Measurements from ENCODE around the gene OSBPL1A. TPM values are rescaled to one million over a fixed set of nuclear protein-coding genes. Genes with fewer than 3 reads are reported as not detected.

The OSBPL1A gene
- polyA plus RNA-seq, 1 of the 3 experiments (the other 2 are of a cell fraction) = 21.3 TPM

DNA sequence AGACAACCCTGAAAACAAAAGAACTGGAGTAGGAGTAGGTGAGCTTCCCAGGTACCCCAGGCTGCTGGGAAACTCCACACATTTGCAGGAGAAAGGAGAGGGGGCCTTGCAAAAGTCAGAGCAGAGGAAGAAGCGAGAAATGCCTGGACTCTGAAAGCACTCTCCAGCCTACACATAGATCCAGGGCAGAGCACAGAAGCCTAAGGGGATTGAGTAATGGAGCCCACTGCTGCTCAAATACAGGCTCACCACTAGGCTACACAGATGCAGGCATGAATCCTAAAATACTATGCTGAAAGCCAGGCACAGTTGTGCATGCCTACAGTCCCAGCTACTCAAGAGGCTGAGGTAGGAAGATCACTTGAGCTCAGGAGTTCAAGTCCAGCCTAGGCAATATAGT lies 33.4 kb downstream of the OSBPL1A start:
- DNase-seq = no peak
- CTCF ChIA-PET = interaction anchor here (0.9 to 1.4 kb wide), 3 partner anchors 121 to 125 kb away, joined by 3 to 4 read pairs (median 3); no protein-coding TSS in a partner anchor
- 100% methylated on average over 1 of the region's 1 CpG for WGBS (ENCODE audit: low lambda C conversion rate)

More for the DNA sequence above, 33.4 kb downstream of the OSBPL1A start:
- Histone ChIP-seq H4K20me1 (ENCODE audit: insufficient read depth) (no peaks in the 10 kb centered on the region), H3K27me3 (ENCODE audit: insufficient read depth) (no peaks in the 10 kb centered on the region), H3K36me3 (replicated peaks in 1 of 2; ENCODE audit: control insufficient read depth in 1 of 2, insufficient read depth in 2 of 2, low read length in 1 of 2) (peaks cover 4 to 7% of the 10 kb centered on the region in 2 experiments), H3F3A (replicated peaks; ENCODE audit: insufficient read depth) (no peaks in the 10 kb centered on the region), H3K4me2 (no peak overlapping the region), H3K9me3 (no peaks in the 10 kb centered on the region), H3K4me3 (ENCODE audit: low read depth in 2 of 2, low read length in 1 of 2) (no peak overlapping the region), H3K27ac (ENCODE audit: low read depth in 2 of 2, low read length in 1 of 2) (no peak overlapping the region), H3K79me2 (ENCODE audit: insufficient read depth) (no peaks in the 10 kb centered on the region), H3K9me2 (no peaks in the 10 kb centered on the region), H3K9ac (no peak overlapping the region), H3K4me1 (ENCODE audit: control insufficient read depth in 1 of 2, insufficient read depth in 2 of 2, low read depth in 1 of 2, low read length in 1 of 2) (no peaks in the 10 kb centered on the region), H2AFZ (ENCODE audit: low read depth) (no peak overlapping the region)
- TF ChIP-seq YY1 (IDR thresholded peaks at IDR 0.05; ENCODE audit: low read depth) (no peak), MEF2A (IDR thresholded peaks at IDR 0.05; ENCODE audit: borderline replicate concordance, low read depth) (no peak), TEAD4 (IDR thresholded peaks at IDR 0.05; ENCODE audit: borderline replicate concordance, insufficient read depth) (no peak), MXI1 (IDR thresholded peaks at IDR 0.05; ENCODE audit: low read depth, low read length) (no peak), IRF3 (IDR thresholded peaks at IDR 0.05; ENCODE audit: low read depth, low read length) (no peak), POLR2AphosphoS5 (IDR thresholded peaks at IDR 0.05; ENCODE audit: low read depth, low read length) (no peak), ELF1 (IDR thresholded peaks at IDR 0.05) (no peak), USF2 (IDR thresholded peaks at IDR 0.05; ENCODE audit: borderline replicate concordance, low read depth, low read length) (no peak), TCF12 (IDR thresholded peaks at IDR 0.05) (no peak), ZBTB33 (IDR thresholded peaks at IDR 0.05; ENCODE audit: borderline replicate concordance, low read depth) (no peak), FOSL2 (IDR thresholded peaks at IDR 0.05; ENCODE audit: borderline replicate concordance, low read depth) (no peak), EZH2phosphoT487 (IDR thresholded peaks at IDR 0.05; ENCODE audit: borderline replicate concordance, low read depth) (no peak), SIN3A (IDR thresholded peaks at IDR 0.05; ENCODE audit: borderline replicate concordance, low read depth, low read length) (no peak), MAX (IDR thresholded peaks at IDR 0.05; ENCODE audit: low read depth) (no peak), PBX3 (IDR thresholded peaks at IDR 0.05) (no peak), GABPA (IDR thresholded peaks at IDR 0.05; ENCODE audit: low read depth) (no peak), RCOR1 (IDR thresholded peaks at IDR 0.05; ENCODE audit: low read length) (no peak)
- TF ChIP-seq, protein P1, sequence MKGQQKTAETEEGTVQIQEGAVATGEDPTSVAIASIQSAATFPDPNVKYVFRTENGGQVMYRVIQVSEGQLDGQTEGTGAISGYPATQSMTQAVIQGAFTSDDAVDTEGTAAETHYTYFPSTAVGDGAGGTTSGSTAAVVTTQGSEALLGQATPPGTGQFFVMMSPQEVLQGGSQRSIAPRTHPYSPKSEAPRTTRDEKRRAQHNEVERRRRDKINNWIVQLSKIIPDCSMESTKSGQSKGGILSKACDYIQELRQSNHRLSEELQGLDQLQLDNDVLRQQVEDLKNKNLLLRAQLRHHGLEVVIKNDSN (IDR thresholded peaks at IDR 0.05; ENCODE audit: borderline replicate concordance, low read depth) = no peak
- TF ChIP-seq, protein P2, sequence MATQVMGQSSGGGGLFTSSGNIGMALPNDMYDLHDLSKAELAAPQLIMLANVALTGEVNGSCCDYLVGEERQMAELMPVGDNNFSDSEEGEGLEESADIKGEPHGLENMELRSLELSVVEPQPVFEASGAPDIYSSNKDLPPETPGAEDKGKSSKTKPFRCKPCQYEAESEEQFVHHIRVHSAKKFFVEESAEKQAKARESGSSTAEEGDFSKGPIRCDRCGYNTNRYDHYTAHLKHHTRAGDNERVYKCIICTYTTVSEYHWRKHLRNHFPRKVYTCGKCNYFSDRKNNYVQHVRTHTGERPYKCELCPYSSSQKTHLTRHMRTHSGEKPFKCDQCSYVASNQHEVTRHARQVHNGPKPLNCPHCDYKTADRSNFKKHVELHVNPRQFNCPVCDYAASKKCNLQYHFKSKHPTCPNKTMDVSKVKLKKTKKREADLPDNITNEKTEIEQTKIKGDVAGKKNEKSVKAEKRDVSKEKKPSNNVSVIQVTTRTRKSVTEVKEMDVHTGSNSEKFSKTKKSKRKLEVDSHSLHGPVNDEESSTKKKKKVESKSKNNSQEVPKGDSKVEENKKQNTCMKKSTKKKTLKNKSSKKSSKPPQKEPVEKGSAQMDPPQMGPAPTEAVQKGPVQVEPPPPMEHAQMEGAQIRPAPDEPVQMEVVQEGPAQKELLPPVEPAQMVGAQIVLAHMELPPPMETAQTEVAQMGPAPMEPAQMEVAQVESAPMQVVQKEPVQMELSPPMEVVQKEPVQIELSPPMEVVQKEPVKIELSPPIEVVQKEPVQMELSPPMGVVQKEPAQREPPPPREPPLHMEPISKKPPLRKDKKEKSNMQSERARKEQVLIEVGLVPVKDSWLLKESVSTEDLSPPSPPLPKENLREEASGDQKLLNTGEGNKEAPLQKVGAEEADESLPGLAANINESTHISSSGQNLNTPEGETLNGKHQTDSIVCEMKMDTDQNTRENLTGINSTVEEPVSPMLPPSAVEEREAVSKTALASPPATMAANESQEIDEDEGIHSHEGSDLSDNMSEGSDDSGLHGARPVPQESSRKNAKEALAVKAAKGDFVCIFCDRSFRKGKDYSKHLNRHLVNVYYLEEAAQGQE (IDR thresholded peaks at IDR 0.05; ENCODE audit: low read depth, low read length) = no peak
- TF ChIP-seq, protein P3, sequence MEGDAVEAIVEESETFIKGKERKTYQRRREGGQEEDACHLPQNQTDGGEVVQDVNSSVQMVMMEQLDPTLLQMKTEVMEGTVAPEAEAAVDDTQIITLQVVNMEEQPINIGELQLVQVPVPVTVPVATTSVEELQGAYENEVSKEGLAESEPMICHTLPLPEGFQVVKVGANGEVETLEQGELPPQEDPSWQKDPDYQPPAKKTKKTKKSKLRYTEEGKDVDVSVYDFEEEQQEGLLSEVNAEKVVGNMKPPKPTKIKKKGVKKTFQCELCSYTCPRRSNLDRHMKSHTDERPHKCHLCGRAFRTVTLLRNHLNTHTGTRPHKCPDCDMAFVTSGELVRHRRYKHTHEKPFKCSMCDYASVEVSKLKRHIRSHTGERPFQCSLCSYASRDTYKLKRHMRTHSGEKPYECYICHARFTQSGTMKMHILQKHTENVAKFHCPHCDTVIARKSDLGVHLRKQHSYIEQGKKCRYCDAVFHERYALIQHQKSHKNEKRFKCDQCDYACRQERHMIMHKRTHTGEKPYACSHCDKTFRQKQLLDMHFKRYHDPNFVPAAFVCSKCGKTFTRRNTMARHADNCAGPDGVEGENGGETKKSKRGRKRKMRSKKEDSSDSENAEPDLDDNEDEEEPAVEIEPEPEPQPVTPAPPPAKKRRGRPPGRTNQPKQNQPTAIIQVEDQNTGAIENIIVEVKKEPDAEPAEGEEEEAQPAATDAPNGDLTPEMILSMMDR (IDR thresholded peaks at IDR 0.05) = no peak
- POLR2A ChIA-PET = no interaction called here

All from SK-N-SH (cell line).